Epithelial cell of esophagus (primary cell): ENCODE measurements around the gene ISLR.

Experiments used
- DNase-seq: peaks from one replicate; pipeline ENCODE4 v3.0.0; 2010; ENCODE audit warnings: low read depth
- H3K4me3 ChIP-seq: 2 replicates; pipeline ENCODE4 v1.5.1; 2011; ENCODE audit warnings: mild to moderate bottlenecking, low read length, control low read depth
- TF ChIP-seq, protein P1 (sequence below): IDR thresholded peaks from 2 replicates; pipeline ENCODE4 v1.5.1; 2011; ENCODE audit warnings: low read depth, mild to moderate bottlenecking, low read length, control low read depth, inconsistent platforms; ENCODE audit not compliant: insufficient read depth; ENCODE audit errors: missing control alignments

Gene ISLR, protein sequence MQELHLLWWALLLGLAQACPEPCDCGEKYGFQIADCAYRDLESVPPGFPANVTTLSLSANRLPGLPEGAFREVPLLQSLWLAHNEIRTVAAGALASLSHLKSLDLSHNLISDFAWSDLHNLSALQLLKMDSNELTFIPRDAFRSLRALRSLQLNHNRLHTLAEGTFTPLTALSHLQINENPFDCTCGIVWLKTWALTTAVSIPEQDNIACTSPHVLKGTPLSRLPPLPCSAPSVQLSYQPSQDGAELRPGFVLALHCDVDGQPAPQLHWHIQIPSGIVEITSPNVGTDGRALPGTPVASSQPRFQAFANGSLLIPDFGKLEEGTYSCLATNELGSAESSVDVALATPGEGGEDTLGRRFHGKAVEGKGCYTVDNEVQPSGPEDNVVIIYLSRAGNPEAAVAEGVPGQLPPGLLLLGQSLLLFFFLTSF

DNA sequence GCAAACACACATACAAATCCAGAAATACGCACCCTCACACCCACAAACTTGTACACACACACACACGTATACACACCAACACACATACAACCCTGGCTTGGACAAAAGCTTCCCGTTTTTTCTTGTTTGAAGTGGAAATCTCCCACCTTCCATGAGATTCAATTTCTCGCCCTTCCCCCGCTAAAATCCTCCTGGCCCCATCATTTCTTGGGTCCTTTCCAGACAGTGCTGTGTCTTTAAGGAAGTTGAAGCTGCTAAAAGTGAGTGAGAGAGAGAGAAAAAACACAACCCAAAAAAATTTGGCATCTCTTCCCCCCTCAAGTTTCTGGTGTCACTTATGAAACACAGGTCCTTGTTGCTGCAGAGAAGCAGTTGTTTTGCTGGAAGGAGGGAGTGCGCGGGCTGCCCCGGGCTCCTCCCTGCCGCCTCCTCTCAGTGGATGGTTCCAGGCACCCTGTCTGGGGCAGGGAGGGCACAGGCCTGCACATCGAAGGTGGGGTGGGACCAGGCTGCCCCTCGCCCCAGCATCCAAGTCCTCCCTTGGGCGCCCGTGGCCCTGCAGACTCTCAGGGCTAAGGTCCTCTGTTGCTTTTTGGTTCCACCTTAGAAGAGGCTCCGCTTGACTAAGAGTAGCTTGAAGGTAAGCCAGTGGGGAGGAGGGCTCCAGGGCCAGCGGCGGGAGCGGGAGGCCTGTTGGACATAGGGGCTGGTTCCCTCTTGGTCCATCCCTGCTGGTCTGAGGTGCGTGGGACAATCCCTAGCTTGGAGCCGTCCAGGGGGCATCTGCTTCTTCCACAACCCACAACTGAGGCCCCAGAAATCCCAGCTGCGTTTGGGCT lies at the start of gene ISLR:
TSS of gene ISLR (plus strand) at position 331 of the 839 bp plus-strand sequence. CDS start 1,149 bp downstream, outside the sequence.
- no peak for DNase-seq
- TF ChIP-seq, protein P1, sequence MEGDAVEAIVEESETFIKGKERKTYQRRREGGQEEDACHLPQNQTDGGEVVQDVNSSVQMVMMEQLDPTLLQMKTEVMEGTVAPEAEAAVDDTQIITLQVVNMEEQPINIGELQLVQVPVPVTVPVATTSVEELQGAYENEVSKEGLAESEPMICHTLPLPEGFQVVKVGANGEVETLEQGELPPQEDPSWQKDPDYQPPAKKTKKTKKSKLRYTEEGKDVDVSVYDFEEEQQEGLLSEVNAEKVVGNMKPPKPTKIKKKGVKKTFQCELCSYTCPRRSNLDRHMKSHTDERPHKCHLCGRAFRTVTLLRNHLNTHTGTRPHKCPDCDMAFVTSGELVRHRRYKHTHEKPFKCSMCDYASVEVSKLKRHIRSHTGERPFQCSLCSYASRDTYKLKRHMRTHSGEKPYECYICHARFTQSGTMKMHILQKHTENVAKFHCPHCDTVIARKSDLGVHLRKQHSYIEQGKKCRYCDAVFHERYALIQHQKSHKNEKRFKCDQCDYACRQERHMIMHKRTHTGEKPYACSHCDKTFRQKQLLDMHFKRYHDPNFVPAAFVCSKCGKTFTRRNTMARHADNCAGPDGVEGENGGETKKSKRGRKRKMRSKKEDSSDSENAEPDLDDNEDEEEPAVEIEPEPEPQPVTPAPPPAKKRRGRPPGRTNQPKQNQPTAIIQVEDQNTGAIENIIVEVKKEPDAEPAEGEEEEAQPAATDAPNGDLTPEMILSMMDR = no peak
- H3K4me3 ChIP-seq = no peak within 1 kb of the TSS

DNA sequence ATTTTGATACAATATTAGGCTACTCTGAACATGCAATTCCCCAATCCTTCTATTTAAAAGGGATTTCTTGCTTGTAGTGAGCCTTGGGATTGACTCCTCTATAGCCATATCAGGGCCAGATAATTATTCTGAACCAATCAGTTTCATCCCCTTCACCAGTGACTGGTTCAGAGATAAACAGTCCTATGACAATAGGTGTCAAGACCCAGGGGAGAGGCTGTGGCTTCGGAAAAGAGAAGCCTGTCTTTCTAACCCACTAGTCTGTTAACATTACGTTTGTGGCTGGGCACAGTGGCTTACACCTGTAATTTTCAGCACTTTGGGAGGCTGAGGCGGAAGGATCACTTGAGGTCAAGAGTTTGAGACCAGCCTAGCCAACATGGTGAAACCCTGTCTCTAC lies 49.3 kb upstream of the ISLR start:
- TF ChIP-seq, protein P1 = no peak
- no peak for DNase-seq

DNA sequence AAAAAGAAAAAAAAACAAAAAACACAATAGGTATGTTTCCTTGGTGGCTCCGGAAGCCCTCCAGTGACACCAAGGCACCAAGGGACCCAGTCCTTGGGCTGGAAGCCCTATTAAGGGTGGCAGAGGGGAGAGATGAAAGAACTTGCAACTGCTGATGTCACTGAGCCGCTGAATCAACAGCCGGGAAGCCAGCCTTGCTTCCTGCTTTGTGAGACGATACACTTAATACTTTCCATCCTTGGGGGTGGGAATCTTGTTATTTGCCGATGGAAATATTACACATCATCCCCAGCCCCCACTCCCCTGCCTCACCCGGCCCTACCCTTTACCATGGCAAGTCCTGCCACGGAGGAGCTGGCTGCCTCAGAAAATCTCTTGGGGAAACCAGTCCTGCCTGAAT lies 48.8 kb upstream of the ISLR start:
- no peak for DNase-seq
- H3K4me3 ChIP-seq = no peak overlapping the region
- TF ChIP-seq, protein P1 = no peak

More for the DNA sequence above, 49.3 kb upstream of the ISLR start:
- H3K4me3 ChIP-seq = no peak overlapping the region

DNA sequence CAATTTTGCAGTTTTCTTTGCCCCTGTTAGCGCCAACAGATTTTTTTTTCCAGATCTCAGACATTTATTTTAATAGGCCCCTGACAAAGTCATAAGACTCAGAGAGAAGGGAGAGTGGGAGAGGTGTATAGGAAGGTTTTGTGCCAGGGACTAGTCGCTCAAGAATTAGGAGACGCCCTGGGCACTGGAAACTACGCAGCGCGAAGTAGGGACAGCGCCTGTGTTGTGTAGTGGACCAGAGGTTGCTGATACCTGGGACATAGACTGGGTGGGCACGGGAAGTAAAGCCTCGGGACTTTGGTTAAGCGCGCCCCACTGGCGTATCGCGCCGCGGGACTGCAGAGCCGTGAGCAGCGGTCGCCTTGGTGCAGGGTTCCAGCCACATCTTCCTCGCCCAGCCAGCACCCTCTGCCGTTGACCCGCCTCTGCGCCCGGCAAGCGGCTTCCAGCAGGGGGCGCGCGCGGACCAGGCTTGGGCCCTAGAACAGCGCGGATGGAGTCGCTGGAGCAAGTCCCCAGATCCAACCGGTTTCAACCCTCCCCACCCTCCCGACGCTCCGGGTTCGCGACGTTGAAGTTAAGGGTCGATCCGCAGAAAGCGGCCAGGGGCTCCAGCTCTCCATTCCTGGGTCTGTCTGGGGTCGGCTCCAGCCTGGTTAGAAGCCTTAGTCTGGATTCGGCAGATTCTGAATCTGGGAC lies 46.1 kb upstream of the ISLR start:
- DNase-seq = peak; percentile 85
- no peak overlapping the region for H3K4me3 ChIP-seq
- TF ChIP-seq, protein P1 = peak; percentile 86

DNA sequence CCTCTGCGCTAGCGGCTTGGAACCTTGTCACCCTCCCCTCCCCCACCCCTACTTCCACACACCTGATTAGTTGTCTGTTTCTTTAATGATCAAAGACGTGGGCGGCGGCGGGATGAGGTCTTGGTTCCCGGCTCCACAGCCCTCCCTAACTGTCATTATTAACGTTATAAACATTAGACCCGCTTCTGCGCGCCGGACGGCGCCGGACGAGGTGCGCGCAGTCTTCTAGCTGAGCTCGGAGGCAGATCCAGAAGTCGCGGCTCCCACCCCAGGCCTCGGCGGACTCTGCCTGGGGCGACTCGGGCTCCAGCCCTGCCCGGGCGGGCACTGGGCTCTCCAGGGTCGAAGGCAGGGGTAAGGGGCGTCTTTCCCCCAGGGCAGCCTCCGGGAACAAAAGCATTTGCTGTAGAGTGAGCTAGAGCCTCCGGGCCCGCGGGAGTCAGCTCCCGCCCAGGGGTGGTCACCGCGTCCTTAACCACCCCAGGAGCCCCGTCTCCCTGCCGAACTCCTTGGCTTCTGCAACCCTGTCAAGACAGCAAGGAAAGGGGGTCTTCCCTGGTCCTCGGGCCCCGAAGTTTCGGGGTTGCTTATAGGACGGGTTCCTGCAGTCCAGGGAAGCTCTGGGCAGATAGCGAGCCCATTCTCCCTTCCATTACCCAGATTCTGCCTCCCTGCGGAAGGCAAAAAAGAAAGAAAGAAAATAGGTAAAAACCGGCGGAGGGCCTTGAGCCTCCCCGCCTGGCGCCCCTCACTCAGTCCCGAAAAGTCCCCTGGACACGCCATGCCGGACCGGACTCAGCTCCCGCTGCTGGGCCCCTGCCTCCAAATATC lies 45.3 kb upstream of the ISLR start:
- TF ChIP-seq, protein P1 = no peak
- H3K4me3 ChIP-seq = no peak overlapping the region
- DNase-seq = no peak
